Measurements from ENCODE around the gene COX4I1.

- TF ChIP-seq EZH2 (IDR thresholded peaks at IDR 0.05; ENCODE audit: borderline replicate concordance, low read depth, low read length, poor library complexity, severe bottlenecking) (no peak), CTCF (conservative IDR thresholded peaks at IDR 0.05; ENCODE audit: low read depth, low read length) (no peak)
These were observed 3.3 kb upstream of the COX4I1 start for GRCh38 chr16:85796152-85796551.

Measured in A673 (cell line).